Measurements from ENCODE around the gene YIPF1. TPM values are rescaled to one million over a fixed set of nuclear protein-coding genes. Genes with fewer than 3 reads are reported as not detected.
"Not testable (repeated sequence)": the region's sequence is repeated elsewhere in the genome, so short reads cannot be mapped to it uniquely, and the experiment has no call there.

YIPF1 gene
- total RNA-seq, 2 donors from 2014 or later, result 13.8 to 15.1 TPM

DNA sequence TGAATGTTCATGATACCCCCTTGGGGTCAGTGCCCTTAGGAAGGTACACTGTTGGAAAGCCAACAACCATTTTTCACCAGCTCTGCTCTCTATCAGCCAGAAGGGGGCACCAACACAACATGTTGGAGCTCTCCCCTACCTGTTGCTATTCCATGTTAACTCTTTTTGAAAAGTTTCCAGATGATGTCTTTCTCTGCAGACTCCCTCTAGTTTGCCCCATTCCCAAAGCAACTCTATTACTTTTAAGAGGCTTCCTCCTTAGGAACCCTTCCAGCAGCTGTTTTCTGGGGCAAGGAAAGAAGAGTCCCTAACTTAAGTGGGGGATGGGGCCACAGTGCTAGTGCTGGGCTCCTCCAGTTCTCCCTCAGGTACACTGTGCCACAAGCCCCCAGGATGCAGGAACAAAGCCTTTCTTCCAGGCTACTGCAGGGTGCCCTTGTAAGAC is 28.6 kb downstream of the YIPF1 start:
- DNase-seq (ENCODE audit: low spot score), result no peak
- intact Hi-C loops (cut with DNase I), result no loop called here

DNA sequence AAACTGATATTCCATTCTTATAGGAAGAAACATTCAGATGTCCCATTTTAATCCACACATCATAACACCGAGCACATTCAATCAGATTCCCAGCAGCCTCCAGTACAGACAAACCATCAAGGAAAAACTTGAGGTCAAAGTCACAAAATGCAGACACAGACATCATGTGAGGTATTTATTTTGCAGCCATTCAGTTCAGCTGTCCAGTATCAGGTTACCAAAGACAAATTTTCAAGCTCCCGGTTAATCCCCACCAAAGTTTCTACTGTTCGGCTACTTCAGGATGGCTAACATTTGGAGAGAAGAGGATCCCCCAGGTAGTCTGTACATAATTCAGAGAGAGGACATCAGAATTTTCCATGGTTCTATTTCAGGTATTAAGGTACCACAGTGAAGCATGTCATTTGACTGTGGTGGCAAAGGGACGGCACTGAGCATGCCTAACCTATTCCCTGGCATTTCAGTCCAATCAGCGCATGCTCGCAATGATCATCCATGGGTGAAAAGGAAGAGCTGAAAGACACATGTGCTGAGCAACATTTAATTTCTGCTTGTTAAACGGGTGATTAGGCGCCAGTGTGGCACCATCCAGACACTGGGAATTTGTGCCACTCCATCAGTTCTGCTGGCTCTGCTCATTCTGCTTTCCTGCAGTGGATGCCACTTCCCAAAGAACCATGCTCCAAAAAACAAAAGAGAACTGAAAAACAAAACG is 37.9 kb downstream of the YIPF1 start:
- intact Hi-C loops (cut with DNase I), result loop anchor here in 1 of 2 donors (10.0 kb wide), 1 partner anchor 633 kb away; no protein-coding TSS in a partner anchor
- no peak for DNase-seq (ENCODE audit: low spot score)

DNA sequence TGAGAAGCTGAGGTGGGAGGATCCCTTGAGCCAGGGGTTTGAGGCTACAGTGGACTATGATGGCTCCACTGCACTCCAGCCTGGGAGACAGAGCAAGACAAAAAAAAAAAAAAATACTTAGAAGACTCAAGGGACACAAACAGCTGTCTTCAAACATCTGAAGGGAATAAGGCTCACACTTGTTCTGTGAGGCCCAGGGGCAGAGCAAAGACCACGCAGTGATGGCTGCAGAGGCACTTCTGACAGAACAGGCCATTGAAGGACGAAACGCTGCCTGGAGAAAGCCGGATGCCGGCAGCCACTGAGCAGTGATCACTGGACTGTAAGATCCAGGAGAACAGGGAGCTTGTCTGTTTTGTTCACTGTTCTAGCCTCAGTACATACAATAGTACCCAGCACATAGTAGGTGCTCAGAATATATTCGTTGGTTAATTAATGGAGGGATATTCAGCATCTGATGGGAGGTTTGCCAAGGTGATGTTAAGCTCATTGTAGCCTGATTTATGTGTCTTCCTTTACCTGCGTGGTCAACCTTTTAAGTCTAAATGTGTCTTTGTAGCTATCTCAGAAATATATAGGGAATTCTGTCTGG is 39.4 kb downstream of the YIPF1 start:
- intact Hi-C loops (cut with DNase I), result loop anchor here in 1 of 2 donors (10.0 kb wide), 1 partner anchor 635 kb away; no protein-coding TSS in a partner anchor
- DNase-seq (ENCODE audit: low spot score), result no peak

DNA sequence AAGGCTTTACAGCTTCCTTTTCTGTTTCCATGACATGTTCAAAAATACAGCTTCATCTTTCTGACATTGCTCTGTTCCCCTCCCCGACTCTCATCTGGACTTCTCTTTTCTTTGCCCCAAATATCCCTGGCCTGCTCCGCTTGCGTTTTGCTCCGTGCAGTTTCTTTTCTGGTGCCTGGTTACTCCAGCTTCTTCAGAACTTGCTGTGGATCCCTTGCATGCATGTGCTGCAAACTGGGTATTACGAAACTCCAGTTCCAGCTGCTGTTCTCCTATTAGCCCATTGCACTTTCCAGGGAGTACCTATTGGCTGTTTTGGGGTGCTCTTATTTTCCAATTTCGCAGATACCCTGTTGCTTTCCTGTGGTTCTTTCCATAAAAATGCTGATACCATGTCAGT is 41.6 kb downstream of the YIPF1 start:
- DNase-seq (ENCODE audit: low spot score), result no peak
- intact Hi-C loops (cut with DNase I), result no loop called here

DNA sequence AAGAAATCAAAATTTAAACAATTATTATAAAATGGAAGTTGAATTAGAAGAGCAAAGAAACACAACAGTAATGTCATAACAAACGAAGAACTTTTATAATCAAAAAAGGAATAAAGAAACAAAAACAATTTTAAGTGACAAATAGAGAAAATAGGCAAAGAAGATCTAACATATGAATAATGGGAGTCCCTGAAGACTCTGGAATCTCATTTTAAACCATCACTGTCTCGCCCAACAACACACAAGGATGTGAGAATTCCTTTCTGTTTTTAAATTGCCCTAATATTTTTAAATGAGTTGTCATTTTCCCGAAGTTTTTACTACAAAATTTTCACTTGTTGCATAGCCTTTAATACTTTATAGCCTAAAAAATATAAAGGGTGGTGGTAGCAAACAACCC is 47.2 kb downstream of the YIPF1 start:
- no peak for DNase-seq (ENCODE audit: low spot score)

DNA sequence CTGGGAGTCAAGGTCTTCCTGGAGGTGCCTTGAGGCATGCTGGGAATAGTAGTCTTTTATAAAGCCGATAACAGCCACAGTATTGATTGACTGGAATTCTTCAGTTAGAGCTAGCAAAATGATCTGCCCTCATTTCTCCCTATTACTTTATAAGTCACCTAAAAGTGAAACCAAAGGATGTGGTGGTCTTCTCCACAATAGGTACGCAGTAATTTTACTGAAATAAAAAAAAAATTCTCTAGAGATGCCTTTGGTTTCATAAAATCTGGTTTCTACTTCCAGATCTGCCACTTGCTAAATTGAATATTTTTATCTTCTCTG is 51.0 kb downstream of the YIPF1 start:
- intact Hi-C loops (cut with DNase I), result no loop called here
- DNase-seq (ENCODE audit: low spot score), result no peak

More for the DNA sequence above, 47.2 kb downstream of the YIPF1 start:
- intact Hi-C loops (cut with DNase I), result no loop called here

DNA sequence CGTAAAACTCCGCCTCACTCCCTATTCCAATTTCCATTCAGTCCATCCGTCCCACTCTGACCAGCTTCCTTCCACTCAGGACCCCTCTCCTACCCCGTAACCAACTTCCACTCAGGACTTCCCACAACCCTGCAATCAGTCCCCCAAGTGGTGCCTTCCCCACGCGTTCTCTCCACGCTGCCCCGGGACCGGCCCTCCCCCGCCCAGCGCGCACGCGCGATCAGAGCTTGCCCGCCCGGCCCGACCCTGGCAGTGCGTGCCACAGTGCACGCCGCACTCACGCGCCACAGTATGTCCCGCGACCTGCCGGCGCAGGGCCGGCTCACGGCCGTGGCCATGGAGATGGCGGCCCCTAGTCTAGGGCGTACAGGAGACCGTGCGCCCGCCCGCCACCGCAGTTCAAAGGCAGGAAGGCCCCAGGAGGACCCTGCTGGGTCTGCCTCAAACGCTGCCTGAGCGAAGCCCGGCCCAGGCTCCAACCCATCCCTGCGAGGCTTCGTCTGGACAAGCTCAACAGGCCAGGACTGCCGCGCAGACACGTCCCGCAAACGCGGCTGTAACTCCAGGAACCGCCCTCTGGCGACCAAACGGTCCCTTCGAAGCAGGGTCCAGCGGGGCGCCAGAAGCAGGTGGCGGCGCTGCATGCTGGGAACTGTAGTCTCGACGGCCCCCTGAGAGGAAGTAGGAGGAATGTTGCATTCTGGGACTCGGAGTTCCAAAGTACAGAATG is 51.5 kb downstream of the YIPF1 start, which contains the start of gene NDC1:
Gene NDC1 (minus strand): TSS at position 373 of the 730 bp plus-strand sequence. CDS start 35 bp downstream, at position 338.
- peak; percentile 96 for DNase-seq (ENCODE audit: low spot score)
- intact Hi-C loops (cut with DNase I), result no loop called here

DNA sequence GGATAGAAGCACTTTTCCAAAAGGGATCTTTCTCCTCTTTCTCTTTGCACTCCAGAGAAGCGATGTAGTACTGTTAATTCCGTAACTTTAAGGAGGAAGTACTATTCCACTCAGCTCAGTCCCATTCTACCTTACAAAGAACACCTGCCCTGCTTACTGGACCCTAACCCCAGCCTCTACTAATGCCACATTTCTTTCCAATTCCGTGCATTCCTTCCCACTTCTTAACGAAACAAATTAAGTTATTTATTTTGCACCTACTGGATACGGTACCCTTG is 52.0 kb downstream of the YIPF1 start:
- intact Hi-C loops (cut with DNase I), result no loop called here
- DNase-seq (ENCODE audit: low spot score), result no peak

DNA sequence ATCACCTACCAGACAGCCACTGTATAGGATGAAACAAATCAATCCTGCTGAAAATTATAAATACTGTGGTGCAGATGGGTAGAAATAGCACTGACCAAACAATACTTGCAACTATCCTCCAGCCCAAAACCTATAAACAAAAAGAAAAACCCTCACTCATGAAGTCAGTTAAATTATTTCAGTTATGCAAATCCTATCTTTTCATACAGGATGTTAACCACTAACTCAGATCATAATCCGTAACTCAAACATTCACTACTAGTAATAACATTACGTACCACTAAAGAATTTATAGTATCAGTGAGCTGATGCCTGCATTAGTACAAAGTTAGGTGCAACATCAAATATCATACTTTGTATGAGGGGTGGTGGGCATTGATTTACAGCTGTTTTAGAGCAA is 54.1 kb downstream of the YIPF1 start:
- no peak for DNase-seq (ENCODE audit: low spot score)
- intact Hi-C loops (cut with DNase I), result no loop called here

DNA sequence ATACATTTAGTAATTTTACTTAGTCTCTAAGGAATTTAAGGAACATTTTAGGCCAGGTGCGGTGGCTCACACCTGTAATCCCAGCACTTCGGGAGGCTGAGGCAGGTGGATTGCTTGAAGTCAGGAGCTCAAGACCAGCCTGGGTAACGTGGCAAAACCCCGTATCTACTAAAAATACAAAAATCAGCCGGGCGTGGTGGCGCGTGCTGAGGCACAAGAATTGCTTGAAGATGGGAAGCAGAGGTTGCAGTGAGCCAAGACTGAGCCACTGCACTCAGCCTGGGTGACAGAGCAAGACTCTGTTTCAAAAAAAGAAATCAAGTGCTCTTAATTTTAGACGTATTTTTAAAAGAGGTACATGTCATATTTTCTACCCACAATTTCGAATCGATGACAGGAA is 54.8 kb downstream of the YIPF1 start:
- no peak for DNase-seq (ENCODE audit: low spot score)
- intact Hi-C loops (cut with DNase I), result no loop called here

DNA sequence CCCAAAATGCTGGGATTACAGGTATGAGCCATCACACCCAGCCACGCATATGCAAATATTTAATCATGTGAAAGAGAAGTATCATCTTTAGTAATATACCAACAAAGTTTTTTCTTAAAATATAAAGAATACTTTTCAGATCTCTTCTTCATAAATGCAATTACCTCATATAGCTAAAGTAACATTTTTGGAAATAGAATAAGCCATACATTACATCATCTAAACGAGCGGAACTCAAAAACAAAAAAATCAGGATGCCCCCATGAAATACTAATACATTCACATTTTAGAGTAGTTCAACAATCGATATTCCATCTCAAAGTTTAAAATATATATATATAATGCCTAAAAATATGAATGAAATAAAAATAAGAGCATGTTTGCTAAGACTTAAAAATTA is 56.2 kb downstream of the YIPF1 start:
- intact Hi-C loops (cut with DNase I), result no loop called here
- DNase-seq (ENCODE audit: low spot score), result no peak

DNA sequence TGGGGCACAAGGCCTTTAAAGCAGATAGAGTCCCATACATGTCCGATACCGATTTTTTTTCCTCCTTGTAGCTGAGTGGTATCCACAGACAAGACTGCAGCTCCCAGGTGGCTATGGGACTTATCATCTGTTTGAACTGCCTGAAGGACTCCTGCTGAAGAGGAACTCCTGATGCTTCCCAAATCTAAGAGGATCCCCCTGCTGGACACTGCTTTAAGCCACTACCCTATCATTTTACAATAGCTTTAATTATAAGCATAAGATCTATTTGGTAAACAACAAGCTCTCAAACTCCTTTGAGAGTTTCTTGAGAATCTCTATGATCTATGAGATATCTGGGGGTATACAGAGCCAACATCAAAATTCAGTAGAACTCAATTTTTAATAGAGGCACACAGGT is 63.2 kb downstream of the YIPF1 start:
- no peak for DNase-seq (ENCODE audit: low spot score)
- intact Hi-C loops (cut with DNase I), result no loop called here

DNA sequence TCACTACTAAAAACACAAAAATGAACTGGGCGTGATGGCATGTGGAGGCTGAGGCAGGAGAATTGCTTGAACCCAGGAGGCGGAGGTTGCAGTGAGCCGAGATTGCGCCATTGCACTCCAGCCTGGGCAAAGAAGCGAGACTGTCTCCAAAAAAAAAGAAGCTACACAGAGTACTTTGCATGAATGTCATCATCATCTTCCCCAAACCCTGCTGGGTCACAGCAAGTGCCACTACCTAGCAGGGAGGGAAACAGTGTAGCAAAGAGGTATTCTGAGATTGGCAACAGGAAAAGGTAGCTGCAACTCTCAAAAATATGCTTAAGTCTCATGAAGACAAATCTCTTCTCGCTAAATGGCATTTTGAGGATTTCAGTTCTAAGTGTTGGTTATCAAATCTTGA is 64.3 kb downstream of the YIPF1 start:
- no peak for DNase-seq (ENCODE audit: low spot score)
- intact Hi-C loops (cut with DNase I), result no loop called here

DNA sequence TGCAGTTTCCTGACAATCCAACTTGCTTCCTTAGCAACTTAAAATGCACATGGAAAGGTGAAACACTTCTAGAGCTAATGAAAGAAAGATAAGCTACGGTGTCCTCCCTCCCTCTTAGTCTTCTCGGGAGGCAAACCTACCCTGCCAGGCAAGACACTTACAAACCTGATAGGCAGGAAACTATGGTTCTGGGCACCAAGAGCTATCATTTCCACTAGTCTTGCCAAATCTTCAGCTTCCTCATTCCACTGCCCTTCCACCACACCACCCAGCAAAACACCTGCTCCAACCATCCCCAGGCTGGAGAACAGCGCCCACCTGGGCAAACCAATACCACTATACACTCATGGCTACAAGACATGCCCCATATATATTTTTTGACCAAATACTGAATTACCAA is 66.7 kb downstream of the YIPF1 start:
- intact Hi-C loops (cut with DNase I), result no loop called here

DNA sequence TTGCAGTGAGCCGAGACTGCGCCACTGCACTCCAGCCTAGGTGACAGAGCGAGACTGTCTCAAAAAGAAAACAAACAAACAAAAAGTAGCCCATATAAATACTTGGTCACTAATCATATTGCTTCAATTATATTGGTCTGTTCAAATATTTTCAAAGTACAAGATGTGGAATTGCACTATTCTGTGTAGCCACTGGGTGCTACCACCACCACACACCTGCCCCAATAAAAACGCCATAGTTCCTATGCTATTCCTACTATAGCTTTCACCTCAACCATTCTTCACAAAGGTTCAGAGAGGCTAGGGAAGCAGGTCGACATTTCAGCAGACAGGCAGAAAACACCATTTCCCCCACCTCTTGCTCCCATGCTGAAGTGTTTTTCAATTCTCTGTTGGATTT is 68.2 kb downstream of the YIPF1 start:
- intact Hi-C loops (cut with DNase I), result no loop called here
- no peak for DNase-seq (ENCODE audit: low spot score)

More for the DNA sequence above, 66.7 kb downstream of the YIPF1 start:
- DNase-seq (ENCODE audit: low spot score), result no peak

DNA sequence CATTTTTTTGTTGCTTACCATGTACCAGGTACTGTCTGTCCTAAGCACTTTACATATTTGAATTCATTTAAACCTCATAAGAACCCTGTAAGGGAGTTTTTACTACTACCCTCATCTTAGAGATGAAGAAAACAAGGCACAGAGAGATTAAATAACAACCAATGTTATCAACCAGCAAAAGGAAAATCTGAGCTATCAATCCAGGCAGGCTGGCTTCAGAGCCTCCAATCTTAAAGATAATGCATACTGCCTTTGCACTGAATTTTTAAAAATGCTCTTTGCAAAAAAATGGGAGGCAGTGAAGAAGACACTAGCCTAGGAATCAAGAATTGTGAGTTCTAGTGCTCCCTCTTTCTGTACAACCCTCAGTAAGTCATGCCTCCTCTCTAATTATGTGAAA is 70.2 kb downstream of the YIPF1 start:
- intact Hi-C loops (cut with DNase I), result no loop called here
- no peak for DNase-seq (ENCODE audit: low spot score)

DNA sequence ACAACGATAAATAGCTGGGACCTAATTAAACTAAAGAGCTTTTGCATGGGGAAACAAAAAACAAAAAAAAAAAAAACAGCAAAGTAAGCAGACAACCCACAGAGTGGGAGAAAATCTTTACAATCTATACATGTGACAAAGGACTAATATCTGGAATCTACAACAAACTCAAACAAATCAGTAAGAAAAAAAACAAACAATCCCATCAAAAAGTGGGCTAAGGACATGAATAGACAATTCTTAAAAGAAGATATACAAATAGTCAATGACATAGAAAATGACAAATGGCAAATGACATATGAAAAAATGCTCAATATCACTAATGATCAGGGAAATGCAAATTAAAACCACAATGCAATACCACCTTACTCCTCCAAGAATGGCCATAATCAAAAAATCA is 73.0 kb downstream of the YIPF1 start:
- DNase-seq (ENCODE audit: low spot score); intact Hi-C loops (cut with DNase I): not testable (repeated sequence)

DNA sequence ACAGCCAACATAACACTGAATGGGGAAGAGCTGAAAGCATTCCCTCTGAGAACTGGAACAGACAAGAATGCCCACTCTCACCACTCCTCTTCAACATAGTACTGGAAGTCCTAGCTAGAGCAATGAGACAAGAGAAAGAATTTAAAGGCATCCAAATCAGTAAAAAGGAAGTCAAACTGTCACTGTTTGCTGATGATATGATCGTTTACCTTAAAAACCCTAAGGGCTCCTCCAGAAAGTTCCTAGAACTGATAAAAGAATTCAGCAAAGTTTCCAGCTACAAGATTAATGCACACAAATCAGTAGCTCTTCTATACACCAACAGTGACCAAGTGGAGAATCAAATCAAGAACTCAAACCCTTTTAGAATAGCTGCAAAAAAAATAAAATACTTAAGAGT is 74.1 kb downstream of the YIPF1 start:
- intact Hi-C loops (cut with DNase I); DNase-seq (ENCODE audit: low spot score): not testable (repeated sequence)

DNA sequence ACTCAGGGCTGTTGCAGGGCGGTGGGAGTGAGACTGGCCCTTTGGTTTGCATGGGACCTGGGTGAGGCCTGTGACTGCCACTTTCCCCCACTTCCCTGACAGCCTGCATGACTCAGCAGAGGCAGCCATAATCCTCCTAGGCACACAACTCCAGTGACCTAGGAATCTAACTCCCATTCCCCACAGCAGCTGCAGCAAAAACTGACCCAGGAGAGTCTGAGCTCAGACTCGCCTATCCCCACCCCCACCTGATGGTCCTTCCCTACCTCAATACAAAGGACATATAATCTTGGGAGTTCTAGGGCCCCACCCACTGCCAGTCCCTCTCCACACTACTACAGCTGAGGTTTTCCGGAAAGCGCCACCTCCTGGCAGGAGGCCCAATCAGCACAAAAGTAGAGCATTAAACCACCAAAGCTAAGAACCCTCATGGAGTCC is 78.2 kb downstream of the YIPF1 start:
- intact Hi-C loops (cut with DNase I), result no loop called here
- no peak for DNase-seq (ENCODE audit: low spot score)

DNA sequence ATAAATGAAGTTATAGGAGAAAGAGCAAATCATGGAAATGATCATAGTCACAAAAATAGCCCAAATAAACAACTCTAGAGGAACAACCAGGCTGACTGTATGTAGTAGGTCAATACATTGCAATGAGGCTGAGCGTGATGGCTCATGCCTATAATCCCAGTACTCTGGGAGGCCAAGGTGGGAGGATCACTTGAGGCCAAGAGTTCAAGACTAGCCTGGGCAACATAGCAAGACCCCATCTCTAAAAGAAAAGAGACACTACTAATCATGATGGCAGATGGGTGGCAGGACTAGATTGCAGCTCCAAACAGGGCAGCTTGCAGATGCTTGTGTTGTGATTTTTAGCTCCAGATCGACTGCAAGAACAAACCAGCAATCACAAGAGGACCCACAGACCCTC is 79.1 kb downstream of the YIPF1 start:
- DNase-seq (ENCODE audit: low spot score), result no peak
- intact Hi-C loops (cut with DNase I), result no loop called here

DNA sequence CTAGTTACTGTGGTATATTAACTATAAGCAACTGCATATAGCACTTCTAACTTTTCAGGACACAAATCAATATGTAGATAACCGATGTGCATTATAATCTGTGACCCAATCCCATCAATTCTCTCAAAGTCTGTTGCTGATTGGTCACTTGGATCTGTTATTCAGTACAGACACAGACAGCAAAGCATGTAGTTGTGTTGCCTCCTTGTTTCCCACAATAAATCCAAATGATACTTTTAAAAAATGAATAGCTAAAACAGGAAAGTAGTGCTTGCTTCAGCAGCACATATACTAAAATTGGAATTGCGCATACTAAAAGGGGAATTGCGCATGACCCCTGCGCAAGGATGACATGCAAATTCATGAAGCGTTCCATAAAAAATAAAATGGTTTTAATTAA is 79.6 kb downstream of the YIPF1 start:
- no peak for DNase-seq (ENCODE audit: low spot score)

More for the DNA sequence above, 79.6 kb downstream of the YIPF1 start:
- intact Hi-C loops (cut with DNase I), result no loop called here

Measured in posterior vena cava (tissue), 2 donors.